HEK293 (cell line): Measurements from ENCODE around the gene PBXIP1.

Experiments used
- EGR2 ChIP-seq: fragments of 450-650 bp; formaldehyde crosslinking; IDR thresholded peaks from 2 replicates; pipeline ENCODE4 v1.5.1; 2016; ENCODE audit warnings: low read depth, missing biosample characterization, missing genetic modification characterization
- FEZF1 ChIP-seq: fragments of 450-650 bp; formaldehyde crosslinking; IDR thresholded peaks from 2 replicates; pipeline ENCODE4 v1.5.1; 2016; ENCODE audit warnings: missing biosample characterization, missing genetic modification characterization
- GLIS2 ChIP-seq: fragments of 450-650 bp; formaldehyde crosslinking; IDR thresholded peaks from 2 replicates; pipeline ENCODE4 v1.5.1; 2016; ENCODE audit warnings: missing biosample characterization, missing genetic modification characterization
- KLF1 ChIP-seq: fragments of 450-650 bp; formaldehyde crosslinking; IDR thresholded peaks from 2 replicates; pipeline ENCODE4 v1.5.1; 2016; ENCODE audit warnings: missing biosample characterization, missing genetic modification characterization
- PATZ1 ChIP-seq: fragments of 450-650 bp; formaldehyde crosslinking; IDR thresholded peaks from 2 replicates; pipeline ENCODE4 v1.5.1; 2016; ENCODE audit warnings: missing biosample characterization, missing genetic modification characterization
- REST ChIP-seq: fragments of 450-650 bp; formaldehyde crosslinking; IDR thresholded peaks from 2 replicates; pipeline ENCODE4 v1.5.1; 2016; ENCODE audit warnings: missing biosample characterization, missing genetic modification characterization
- TCF7L2 ChIP-seq: IDR thresholded peaks from 2 replicates; pipeline ENCODE4 v1.6.1; 2011; ENCODE audit warnings: low read depth, mild to moderate bottlenecking, inconsistent platforms, low read length, moderate library complexity, borderline replicate concordance
- YY1 ChIP-seq: fragments of 450-650 bp; formaldehyde crosslinking; IDR thresholded peaks from 2 replicates; pipeline ENCODE4 v1.5.1; 2018; ENCODE audit warnings: missing biosample characterization, missing genetic modification characterization
- ZBTB1 ChIP-seq: fragments of 450-650 bp; formaldehyde crosslinking; IDR thresholded peaks from 2 replicates; pipeline ENCODE4 v1.5.1; 2016; ENCODE audit warnings: missing biosample characterization, missing genetic modification characterization
- ZBTB10 ChIP-seq: fragments of 450-650 bp; formaldehyde crosslinking; IDR thresholded peaks from 2 replicates; pipeline ENCODE4 v1.5.1; 2016; ENCODE audit warnings: missing biosample characterization, missing genetic modification characterization
- ZBTB44 ChIP-seq: fragments of 450-650 bp; IDR thresholded peaks from 2 replicates; pipeline ENCODE4 v1.5.1; 2018; ENCODE audit warnings: missing biosample characterization, mild to moderate bottlenecking, missing genetic modification characterization
- ZBTB7A ChIP-seq: fragments of 450-650 bp; formaldehyde crosslinking; IDR thresholded peaks from 2 replicates; pipeline ENCODE4 v1.5.1; 2016; ENCODE audit warnings: low read depth, missing biosample characterization, missing genetic modification characterization
- ZNF114 ChIP-seq: fragments of 450-650 bp; formaldehyde crosslinking; IDR thresholded peaks from 2 replicates; pipeline ENCODE4 v1.5.0; 2017; ENCODE audit warnings: missing biosample characterization, missing genetic modification characterization
- ZNF121 ChIP-seq: fragments of 450-650 bp; formaldehyde crosslinking; IDR thresholded peaks from 2 replicates; pipeline ENCODE4 v1.5.1; 2016; ENCODE audit warnings: missing biosample characterization, missing genetic modification characterization
- ZNF146 ChIP-seq: fragments of 450-650 bp; formaldehyde crosslinking; IDR thresholded peaks from 2 replicates; pipeline ENCODE4 v1.5.1; 2016; ENCODE audit warnings: missing biosample characterization, missing genetic modification characterization
- ZNF148 ChIP-seq: fragments of 450-650 bp; formaldehyde crosslinking; IDR thresholded peaks from 2 replicates; pipeline ENCODE4 v1.5.0; 2017; ENCODE audit warnings: missing biosample characterization, missing genetic modification characterization, borderline replicate concordance
- ZNF214 ChIP-seq: fragments of 450-650 bp; formaldehyde crosslinking; IDR thresholded peaks from 2 replicates; pipeline ENCODE4 v1.5.1; 2017; ENCODE audit warnings: missing biosample characterization, mild to moderate bottlenecking, missing genetic modification characterization, borderline replicate concordance
- ZNF223 ChIP-seq: fragments of 450-650 bp; formaldehyde crosslinking; IDR thresholded peaks from 2 replicates; pipeline ENCODE4 v1.5.1; 2016; ENCODE audit warnings: missing biosample characterization, missing genetic modification characterization
- ZNF24 ChIP-seq: fragments of 450-650 bp; formaldehyde crosslinking; IDR thresholded peaks from 2 replicates; pipeline ENCODE4 v1.5.1; 2016; ENCODE audit warnings: missing biosample characterization, missing genetic modification characterization
- ZNF274 ChIP-seq, 2 experiments: fragments of 200-500 bp in 1 of 2; fragments of 450-650 bp in 1 of 2; sonication (Bioruptor generic) in 1 of 2; formaldehyde crosslinking in 1 of 2; IDR thresholded peaks; 2 replicates each; pipeline versions ENCODE4 v1.5.1 to v1.6.1; 2014 to 2016; ENCODE audit warnings: borderline replicate concordance in 1 of 2, inconsistent platforms in 1 of 2, low read length in 1 of 2, missing biosample characterization in 1 of 2, missing genetic modification characterization in 1 of 2
- ZNF404 ChIP-seq: fragments of 450-650 bp; formaldehyde crosslinking; IDR thresholded peaks from 2 replicates; pipeline ENCODE4 v1.5.1; 2017; ENCODE audit warnings: missing biosample characterization, missing genetic modification characterization
- ZNF530 ChIP-seq: fragments of 450-650 bp; formaldehyde crosslinking; IDR thresholded peaks from 2 replicates; pipeline ENCODE4 v1.5.1; 2016; ENCODE audit warnings: low read depth, missing biosample characterization, missing genetic modification characterization
- ZNF560 ChIP-seq: fragments of 450-650 bp; formaldehyde crosslinking; IDR thresholded peaks from 2 replicates; pipeline ENCODE4 v1.5.1; 2017; ENCODE audit warnings: missing biosample characterization, missing genetic modification characterization, borderline replicate concordance
- ZNF600 ChIP-seq: fragments of 450-650 bp; formaldehyde crosslinking; IDR thresholded peaks from 2 replicates; pipeline ENCODE4 v1.5.1; 2016; ENCODE audit warnings: missing biosample characterization, missing genetic modification characterization
- ZNF785 ChIP-seq: fragments of 450-650 bp; formaldehyde crosslinking; IDR thresholded peaks from 2 replicates; pipeline ENCODE4 v1.5.1; 2016; ENCODE audit warnings: missing biosample characterization, missing genetic modification characterization
- ZNF837 ChIP-seq: fragments of 450-650 bp; formaldehyde crosslinking; IDR thresholded peaks from 2 replicates; pipeline ENCODE4 v1.5.1; 2016; ENCODE audit warnings: missing biosample characterization, missing genetic modification characterization
- ZNF843 ChIP-seq: fragments of 450-650 bp; formaldehyde crosslinking; IDR thresholded peaks from 2 replicates; pipeline ENCODE4 v1.5.1; 2016; ENCODE audit warnings: missing biosample characterization, missing genetic modification characterization

Gene PBXIP1

GRCh38 chr1:155002464-155003226 is 46.7 kb upstream of the PBXIP1 start, which contains the start of gene ZBTB7B (continued):
- no peak for TF ChIP-seq ZBTB44 (tag by site-specific recombination)
- 0 out of 2 replicates have a peak, but pooled peaks have one; percentile 8 for TF ChIP-seq ZNF600 (tag by site-specific recombination)
- TF ChIP-seq ZNF148: no peak
- TF ChIP-seq ZBTB1 (tag by site-specific recombination): no peak
- no peak for TF ChIP-seq ZNF274 (IDR thresholded peaks at IDR 0.05; ENCODE audit: low read length)
- TF ChIP-seq ZNF274 (tag by site-specific recombination; IDR thresholded peaks at IDR 0.05; ENCODE audit: borderline replicate concordance): no peak
- 0 out of 2 replicates have a peak, but pooled peaks have one; percentile 4 for TF ChIP-seq EGR2
- no peak for TF ChIP-seq FEZF1 (tag by site-specific recombination)
- no peak for TF ChIP-seq ZNF843 (tag by site-specific recombination)
- no peak for TF ChIP-seq ZNF121 (tag by site-specific recombination)
- peak; percentile 43; the same call in 1 of the 2 replicates for TF ChIP-seq ZBTB7A (tag by site-specific recombination)
- TF ChIP-seq ZNF530: no peak
- TF ChIP-seq ZNF146: 0 out of 2 replicates have a peak, but pooled peaks have one; percentile 2
- TF ChIP-seq PATZ1 (tag by site-specific recombination): peak; percentile 72
- TF ChIP-seq YY1 (tag by site-specific recombination): no peak
- no peak for TF ChIP-seq KLF1 (tag by site-specific recombination)
- no peak for TF ChIP-seq ZNF404 (tag by site-specific recombination)
- no peak for TF ChIP-seq ZNF114
- no peak for TF ChIP-seq ZNF214 (tag by site-specific recombination)
- peak; percentile 44; the same call in 1 of the 2 replicates for TF ChIP-seq GLIS2 (tag by site-specific recombination)
- TF ChIP-seq ZNF223 (tag by site-specific recombination): no peak
- TF ChIP-seq ZNF24 (tag by site-specific recombination): 0 out of 2 replicates have a peak, but pooled peaks have one; percentile 12
- no peak for TF ChIP-seq ZNF560 (tag by site-specific recombination)
- 0 out of 2 replicates have a peak, but pooled peaks have one; percentile 13 for TF ChIP-seq REST (tag by site-specific recombination)
- no peak for TF ChIP-seq ZNF785 (tag by site-specific recombination)
- TF ChIP-seq ZNF837: no peak
- no peak for TF ChIP-seq TCF7L2
- peak; percentile 99 for TF ChIP-seq ZBTB10 (tag by site-specific recombination)
